SH-SY5Y (cell line): ENCODE results near the gene TGFBR3.

Source experiments
- GATA2 ChIP-seq: IDR thresholded peaks from 2 replicates; pipeline ENCODE4 v1.6.1; 2011; ENCODE audit warnings: mild to moderate bottlenecking, low read depth, low read length
- GATA3 ChIP-seq: IDR thresholded peaks from 2 replicates; pipeline ENCODE4 v1.6.1; 2011; ENCODE audit warnings: low read depth, mild to moderate bottlenecking, low read length, moderate library complexity

DNA sequence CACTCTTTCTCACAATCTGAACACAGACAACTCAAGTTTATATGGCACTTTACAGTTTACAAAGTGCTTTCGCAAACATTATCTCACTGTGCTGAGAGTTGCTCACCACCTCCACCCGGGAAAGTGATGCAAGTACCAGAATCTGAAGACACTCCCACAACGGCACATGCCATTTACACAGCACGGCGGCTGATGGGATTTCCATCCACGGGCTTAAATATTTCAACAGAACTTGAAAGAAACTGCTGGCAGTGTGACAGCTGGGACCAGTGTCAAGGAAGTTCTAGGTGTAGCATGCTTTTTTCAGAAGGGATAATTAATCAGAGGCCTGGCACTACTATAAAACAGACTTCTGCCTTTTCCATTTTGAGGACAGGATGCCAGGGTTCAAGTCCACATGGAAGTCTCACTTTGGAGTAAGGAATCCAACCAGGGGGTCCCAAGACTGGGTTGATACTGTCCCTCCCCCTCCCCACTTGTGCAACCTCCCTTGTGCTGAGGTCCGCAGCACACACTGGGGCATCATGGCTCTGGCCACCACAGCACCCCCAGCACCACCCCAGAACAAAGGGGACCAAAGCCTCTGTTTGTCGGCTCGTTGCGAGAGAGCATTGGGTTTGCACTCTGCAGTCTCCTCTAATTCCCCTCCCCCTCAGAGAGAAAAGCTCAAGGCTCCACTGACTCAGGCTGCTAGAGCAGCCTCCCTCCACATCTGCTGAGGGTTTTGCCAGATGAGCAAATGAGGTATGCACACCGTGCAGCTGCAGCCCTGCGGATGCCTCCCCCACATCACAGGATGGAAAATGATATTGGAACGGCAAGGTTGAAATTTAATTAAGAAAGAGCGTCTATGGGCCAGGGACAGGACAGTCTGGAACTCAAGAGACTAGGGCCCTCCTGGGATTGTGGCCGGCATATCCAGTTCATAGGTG is 154.9 kb downstream of the TGFBR3 start:
- TF ChIP-seq GATA3: no peak
- no peak for TF ChIP-seq GATA2
